Effector CD8-positive, alpha-beta T cell (primary cell): Measurements from ENCODE around the gene ZBTB21.
"Not testable (repeated sequence)": the region's sequence is repeated elsewhere in the genome, so short reads cannot be mapped to it uniquely, and the experiment has no call there.

Experiments used
- DNase-seq: peaks from one replicate; lab custom pipeline; 2025; lab: John Stamatoyannopoulos, UW

The ZBTB21 gene

DNA sequence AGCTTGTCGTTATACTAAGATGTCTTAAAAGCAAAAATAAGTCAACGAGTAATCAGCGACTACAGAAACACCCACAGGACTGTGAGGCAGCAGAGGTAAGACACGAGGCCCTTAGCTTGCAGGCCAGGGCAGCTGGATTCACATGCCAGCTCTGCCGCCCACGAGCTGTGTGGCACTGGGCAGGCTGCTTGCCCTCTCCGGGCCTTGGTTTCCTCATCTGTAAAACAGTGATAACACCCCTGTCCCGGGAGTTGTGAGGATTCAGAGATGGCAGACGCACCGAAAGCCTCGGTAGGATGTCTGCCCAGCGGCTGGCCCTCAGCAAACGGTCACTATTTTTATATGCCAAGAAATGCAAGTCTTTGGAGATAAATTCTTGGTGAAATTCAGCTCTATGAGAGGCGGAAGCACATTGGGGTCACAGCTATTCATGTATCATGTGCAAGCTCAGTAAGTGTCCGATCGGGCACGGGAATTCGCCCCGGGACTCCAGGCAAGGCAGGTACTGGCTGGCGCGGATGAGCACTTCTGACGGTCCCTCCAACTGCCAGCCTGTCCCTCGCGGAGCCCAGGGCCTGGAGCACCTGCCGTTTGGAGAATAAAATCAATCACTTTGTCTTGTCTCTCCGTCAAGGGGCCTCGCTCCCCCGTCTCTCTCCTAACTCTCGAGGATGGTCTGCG lies 57.5 kb downstream of the ZBTB21 start:
- DNase-seq: no peak

DNA sequence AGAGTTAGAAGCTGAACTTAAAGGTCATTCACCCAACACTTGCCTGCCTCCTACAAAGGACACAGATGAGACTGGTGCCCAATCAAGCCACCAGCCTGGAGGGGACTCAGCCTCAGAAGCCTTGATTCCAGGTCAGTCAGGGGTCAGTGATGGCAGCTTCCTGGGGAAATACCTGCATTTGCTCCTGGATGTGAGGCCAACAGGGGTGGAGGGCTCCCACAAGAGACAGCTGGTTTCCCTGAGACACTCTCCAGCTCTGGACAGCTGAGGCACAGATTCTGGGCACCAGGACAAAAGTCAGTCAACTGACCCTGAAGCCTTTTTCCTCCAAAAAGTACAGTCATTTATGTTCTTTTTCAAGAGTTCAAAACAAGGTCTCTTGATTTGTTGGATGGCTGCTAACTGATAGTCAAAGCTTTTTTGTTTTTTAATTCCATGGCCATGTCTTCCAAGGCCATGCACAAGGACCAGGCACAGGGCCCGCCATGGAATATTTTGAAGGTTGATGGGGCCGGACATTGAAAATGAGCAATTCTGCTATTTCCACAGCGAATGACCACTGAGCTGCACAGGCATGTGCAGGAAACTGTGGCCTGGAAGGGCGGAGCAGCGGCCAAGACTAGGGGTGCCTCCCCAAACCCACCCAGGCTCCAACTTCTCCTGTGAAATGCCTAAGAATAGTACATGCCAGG lies 58.1 kb downstream of the ZBTB21 start:
- no peak for DNase-seq

DNA sequence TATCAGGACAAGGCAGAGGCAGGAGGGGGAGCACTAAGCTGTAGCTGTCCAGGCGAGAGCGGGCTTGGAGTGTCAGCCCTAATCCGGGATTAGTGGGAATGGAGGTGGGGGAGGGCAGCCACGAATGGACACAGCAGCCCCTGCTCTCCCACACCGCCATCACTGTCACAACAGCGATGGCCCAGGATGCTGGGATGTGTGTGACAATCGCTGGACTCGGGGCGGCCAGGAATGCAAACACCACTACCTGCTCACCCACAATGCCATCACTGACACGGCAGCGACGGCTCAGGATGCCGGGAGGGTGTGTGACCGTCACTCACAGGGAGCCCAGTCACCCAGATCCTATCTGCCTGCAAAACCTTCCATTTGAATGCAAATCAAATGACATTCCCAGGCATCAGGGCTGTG lies 59.2 kb downstream of the ZBTB21 start:
- DNase-seq: no peak

DNA sequence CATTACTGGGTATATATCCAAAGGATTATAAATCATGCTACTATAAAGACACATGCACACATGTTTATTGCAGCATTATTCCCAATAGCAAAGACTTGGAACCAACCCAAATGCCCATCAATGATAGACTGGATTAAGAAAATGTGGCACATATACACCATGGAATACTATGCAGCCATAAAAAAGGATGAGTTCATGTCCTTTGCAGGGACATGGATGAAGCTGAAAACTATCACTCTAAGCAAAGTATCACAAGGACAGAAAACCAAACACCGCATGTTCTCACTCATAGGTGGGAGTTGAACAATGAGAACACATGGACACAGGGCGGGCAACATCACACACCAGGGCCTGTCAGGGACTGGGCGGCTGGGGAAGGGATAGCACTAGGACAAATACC lies 60.5 kb downstream of the ZBTB21 start:
- DNase-seq: not testable (repeated sequence)

DNA sequence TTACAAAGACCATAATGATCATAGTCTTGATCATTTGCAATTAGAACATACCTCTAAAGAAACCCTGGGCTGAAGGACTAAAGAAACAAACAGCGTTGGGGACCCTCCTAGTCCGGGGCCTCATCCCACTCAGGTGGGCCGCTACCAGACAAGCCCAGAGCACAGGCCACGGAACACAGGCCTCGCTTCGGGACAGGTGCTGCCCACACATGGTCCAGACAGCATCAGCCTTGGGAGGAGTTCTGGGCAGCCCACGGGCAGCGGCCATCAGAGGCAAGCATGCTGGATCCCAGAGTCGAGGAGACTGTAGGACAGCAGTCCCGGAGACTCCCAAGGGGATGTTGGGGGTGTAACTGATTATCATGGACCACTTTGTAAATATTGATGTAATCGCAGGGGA lies 61.3 kb downstream of the ZBTB21 start:
- no peak for DNase-seq

DNA sequence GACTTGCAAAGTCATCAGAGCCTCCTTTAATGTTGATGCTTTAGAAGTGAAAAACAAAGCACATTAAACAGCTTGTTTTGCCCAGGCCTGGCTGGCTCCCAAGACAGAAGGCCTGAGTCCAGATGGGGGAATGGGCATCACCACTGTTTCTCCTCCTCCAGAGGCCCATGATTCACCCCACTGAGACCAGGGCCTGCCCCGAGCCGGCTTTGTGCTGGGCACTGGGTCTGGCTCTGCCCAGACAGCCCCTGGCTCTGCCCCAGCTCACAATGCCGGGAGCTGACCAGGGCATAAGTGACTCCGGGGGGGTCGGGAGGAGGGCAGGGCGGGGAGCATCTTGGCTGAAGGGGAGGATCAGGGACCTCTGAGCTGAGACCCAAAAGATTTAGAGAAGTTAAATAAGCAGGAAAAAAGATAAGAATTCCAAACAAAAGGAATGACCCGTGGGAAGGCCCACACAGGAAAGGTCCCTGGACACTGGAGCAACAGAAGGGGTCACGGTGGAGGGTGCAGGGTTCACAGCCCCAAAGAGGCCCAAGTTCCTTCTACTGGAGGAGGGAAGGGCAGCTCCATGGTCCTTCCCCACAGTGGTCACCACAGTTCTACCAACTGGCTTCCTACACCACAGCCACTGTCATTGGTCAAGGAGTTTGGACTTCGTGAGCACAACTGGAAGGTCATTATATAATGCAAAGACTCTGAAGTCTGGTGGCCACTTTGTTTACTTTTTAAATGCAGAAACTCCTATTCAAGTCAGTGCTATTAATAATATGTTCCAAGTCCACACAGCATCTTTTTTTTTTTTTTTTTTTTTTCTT lies 61.9 kb downstream of the ZBTB21 start:
- no peak for DNase-seq

DNA sequence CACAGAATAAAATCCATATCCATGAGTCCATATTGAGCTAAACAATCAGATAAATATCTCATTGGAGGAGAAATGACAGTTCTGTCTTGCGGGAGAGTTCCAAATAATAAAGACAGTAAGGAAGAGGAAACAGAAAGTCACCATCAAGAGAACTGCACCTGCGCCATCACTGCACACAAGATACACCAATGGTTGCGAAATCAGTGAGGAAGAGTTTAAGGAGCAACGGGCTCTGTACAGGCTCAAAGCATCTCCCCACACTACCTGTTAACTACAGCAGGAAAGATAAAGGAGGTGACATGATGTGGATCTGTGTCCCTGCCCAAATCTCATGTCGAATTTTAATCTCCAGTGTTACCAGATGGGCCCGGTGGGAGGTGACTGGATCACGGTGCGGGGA lies 64.2 kb downstream of the ZBTB21 start:
- DNase-seq: no peak

DNA sequence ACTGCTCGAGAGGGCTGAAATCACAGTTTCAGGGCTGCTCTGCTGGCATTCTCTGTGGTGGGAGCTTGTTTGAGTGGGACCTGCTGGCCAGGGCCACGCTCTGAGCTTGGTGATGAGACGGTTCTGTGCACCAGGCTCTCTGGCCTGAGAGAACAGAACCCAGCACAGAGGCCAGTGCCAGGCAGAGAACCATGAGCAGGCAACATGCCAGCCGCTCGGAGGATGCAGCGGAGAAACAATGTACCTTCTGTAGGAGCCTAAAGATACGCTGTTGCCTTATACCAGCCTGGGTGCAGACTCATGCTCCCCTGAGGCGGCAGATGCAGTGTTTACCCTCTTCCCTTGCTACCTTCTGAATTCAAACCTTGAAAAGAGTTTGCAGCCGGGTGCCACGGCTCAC lies 66.3 kb downstream of the ZBTB21 start:
- no peak for DNase-seq

DNA sequence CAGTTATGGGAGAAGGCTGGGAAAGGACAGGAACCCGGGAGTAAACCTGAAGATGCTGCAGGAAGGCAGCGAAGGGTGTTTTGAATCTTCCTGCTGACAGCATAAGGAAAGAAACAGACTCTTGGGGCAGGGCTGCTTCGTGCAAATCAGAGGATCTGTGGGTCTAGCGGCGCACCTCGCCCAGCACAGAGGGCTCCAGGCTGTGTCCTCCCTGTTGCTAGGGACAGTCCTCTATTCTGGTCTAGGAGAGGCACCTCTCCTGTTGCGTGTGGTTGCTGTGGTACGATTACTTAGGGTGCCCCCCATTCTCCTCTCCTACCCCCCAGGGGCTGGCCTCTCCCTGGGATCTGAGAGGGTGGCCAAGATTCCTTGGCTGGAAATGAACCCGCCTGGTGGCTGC lies 67.7 kb downstream of the ZBTB21 start:
- DNase-seq: no peak

DNA sequence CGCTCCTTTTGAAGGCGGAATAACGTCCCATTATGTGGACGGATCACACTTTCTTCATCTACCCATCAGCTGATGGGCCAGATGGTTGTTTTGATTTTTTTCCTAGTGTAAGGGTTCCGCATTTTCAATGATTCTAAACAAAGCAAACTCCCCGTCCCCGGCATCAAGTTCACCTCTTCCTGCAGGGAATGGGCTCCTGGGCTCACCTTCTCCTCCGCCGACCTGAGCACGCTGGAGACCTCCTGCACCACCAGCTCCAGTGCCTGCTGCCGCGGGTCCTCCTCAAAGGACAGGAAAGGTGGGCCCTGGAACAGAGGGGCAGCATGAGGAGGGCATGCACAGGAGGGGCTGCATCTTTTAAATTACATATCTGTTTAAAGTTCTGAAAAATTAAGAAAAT lies 68.2 kb downstream of the ZBTB21 start:
- DNase-seq: no peak

DNA sequence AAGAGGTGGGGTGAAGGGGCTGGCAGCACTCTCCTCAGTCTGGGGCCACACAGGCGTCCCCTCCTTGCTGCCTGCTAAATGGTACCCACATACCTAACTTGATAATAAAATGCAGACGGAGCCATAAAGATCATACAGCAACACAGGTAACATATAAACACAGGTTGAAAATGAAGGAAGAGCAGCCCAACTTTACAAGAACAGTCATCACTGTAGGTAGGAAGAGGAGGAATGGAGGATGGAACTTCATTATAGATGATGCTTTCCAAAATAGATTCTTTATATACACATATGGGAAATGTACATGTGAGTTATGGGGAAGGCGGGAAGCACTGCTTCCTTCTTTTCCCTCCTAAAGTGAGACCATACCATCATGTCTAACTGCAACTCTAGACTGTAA lies 69.7 kb downstream of the ZBTB21 start:
- DNase-seq: no peak

DNA sequence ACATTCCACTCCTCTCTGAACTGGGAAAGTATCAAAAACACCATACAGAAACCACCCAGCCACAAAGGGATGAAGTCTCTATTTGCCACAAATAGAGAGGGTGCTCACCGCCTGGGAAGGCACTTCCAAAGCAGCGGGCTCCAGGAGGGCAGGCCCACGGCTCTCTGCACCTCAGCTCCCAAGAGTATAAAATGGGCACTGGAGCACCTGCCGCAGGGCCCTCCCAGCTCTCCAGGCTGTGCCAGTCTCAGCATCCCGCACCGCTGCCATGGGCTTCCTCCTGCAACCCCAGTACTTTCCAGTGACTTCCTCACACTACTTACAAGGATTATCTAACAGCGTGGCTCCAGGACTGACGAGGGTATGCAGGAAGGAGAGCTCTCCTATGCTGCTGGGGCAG lies 70.8 kb downstream of the ZBTB21 start:
- DNase-seq: no peak
